ENCODE measurements around the gene LHFPL6.

LHFPL6 gene

DNA sequence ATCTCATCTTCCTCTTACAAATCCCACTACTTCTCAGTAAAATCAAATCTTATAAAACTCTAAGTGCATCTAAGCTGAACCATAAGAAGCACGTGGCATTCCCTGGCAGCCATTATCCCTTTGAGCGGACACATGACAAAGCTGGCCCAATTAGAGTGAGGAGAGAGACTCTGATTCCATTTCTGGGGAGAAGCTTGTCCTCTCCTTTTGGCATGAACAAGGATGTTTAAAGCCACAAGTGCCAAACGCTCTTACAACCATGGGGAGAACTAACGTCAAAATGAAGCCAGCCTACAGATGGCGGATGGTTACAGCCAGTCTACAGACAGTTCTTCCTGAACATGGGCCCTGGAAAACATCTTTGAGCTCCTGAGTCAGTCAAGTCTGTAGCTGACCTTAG is 231.3 kb downstream of the LHFPL6 start:
- no peak overlapping the region for H3K4me3 ChIP-seq (ENCODE audit: low read depth, low read length)
- in situ Hi-C loops (cut with HindIII; ENCODE audit: low sequenced_read_pairs) = no loop called here
- DNase-seq (ENCODE audit: low read depth) = no peak
- TF ChIP-seq, protein P1, sequence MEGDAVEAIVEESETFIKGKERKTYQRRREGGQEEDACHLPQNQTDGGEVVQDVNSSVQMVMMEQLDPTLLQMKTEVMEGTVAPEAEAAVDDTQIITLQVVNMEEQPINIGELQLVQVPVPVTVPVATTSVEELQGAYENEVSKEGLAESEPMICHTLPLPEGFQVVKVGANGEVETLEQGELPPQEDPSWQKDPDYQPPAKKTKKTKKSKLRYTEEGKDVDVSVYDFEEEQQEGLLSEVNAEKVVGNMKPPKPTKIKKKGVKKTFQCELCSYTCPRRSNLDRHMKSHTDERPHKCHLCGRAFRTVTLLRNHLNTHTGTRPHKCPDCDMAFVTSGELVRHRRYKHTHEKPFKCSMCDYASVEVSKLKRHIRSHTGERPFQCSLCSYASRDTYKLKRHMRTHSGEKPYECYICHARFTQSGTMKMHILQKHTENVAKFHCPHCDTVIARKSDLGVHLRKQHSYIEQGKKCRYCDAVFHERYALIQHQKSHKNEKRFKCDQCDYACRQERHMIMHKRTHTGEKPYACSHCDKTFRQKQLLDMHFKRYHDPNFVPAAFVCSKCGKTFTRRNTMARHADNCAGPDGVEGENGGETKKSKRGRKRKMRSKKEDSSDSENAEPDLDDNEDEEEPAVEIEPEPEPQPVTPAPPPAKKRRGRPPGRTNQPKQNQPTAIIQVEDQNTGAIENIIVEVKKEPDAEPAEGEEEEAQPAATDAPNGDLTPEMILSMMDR (IDR thresholded peaks at IDR 0.05; ENCODE audit: low read depth, low read length, missing control alignments) = no peak

DNA sequence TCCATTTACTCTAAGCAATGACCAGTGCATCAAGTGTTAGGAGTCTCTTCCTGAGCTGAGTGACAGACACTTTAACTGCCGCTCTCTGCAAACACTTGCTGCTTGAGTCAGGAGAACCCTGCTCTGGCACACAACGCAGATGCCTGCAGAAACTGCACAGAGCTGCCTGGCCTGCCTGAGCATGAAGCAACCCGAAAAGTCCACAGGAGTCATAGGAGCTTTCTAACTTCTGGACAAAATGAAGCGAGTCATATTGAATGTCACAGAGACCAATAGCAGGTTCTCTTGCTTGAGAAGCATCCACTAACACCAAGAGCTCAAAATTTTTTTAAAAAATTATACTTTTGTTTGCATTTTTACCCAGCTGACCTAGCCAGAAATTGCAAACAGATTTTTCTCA is 232.4 kb downstream of the LHFPL6 start:
- in situ Hi-C loops (cut with HindIII; ENCODE audit: low sequenced_read_pairs) = no loop called here
- DNase-seq (ENCODE audit: low read depth) = no peak
- H3K4me3 ChIP-seq (ENCODE audit: low read depth, low read length) = no peak overlapping the region
- TF ChIP-seq, protein P1 (IDR thresholded peaks at IDR 0.05; ENCODE audit: low read depth, low read length, missing control alignments) = no peak

DNA sequence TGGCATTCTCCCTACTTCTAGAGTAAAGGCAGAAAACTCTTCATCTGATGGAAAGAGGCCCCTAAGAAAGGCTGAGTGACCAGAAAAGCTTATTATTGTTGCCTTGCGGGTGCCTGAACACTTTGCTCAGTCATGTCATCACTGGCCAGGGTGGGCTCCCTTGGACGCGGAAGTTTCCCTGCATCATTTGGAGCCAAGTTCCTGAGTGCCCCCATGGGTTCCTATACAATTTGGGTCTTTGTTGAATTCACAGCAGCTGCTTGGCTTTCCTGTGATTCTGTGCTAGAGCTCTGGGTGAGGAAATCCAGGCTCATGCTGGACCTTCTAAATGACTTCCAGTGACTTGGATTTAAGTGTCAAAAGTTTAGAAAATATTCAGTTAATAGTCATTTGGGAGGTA is 232.9 kb downstream of the LHFPL6 start:
- in situ Hi-C loops (cut with HindIII; ENCODE audit: low sequenced_read_pairs) = no loop called here
- no peak overlapping the region for H3K4me3 ChIP-seq (ENCODE audit: low read depth, low read length)
- no peak for DNase-seq (ENCODE audit: low read depth)
- TF ChIP-seq, protein P1 (IDR thresholded peaks at IDR 0.05; ENCODE audit: low read depth, low read length, missing control alignments) = no peak

DNA sequence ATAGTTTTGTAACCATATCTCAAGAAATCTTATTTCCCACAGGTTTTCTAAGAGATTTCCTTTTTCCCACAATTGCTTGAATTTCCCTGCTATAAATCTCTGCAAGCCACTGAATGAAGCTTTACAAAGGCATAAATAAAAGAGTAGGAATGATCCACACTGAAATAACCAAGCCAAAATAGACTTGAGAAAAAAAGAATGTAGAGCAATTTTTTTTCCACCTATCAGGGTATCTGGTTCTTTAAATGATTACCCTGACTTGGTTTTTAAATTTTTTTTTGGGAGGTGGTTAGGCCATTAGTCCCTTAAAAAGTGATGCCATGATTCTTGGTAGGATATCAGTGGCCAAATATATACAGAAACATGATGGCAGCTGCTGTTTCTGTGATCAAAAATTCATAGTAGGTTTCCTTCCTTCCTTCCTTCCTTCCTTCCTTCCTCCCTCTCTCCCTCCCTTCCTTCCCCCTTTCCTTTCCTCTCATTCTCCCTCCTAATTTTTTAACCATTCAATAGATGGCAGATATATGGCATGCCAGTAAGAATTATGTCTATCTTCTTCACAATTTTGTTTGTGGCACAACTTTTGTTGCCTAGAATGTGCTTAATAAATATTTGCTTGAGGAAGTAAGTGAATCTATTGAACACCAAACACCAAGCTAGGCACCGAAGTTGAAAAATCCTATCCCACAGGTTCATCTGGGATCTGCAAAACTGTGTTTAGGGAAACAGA is 233.7 kb downstream of the LHFPL6 start:
- DNase-seq (ENCODE audit: low read depth) = no peak
- TF ChIP-seq, protein P1 (IDR thresholded peaks at IDR 0.05; ENCODE audit: low read depth, low read length, missing control alignments) = no peak
- in situ Hi-C loops (cut with HindIII; ENCODE audit: low sequenced_read_pairs) = loop anchor here (5.0 kb wide), 1 partner anchor 102 kb away; no protein-coding TSS in a partner anchor

DNA sequence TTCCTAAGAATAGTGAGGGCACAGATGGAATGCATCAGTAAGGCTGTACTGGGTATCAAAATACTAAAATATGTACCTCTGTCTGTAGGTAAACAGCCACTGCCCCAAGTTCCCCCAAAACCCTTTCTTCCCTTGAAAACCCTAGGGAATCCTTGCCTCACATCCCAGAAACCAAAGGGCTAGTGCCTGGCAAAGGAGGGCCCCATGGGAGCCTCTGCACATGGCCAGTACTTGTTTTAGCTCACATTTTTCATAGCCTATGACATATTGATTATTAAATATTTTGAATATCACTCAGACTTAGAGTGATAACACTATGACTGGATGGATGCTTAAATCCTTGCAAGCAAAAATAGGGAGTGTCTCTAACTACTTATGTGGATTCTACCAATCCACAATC is 237.1 kb downstream of the LHFPL6 start:
- no peak for DNase-seq (ENCODE audit: low read depth)
- in situ Hi-C loops (cut with HindIII; ENCODE audit: low sequenced_read_pairs) = loop anchor here (5.0 kb wide), 1 partner anchor 99 kb away; no protein-coding TSS in a partner anchor
- TF ChIP-seq, protein P1 (IDR thresholded peaks at IDR 0.05; ENCODE audit: low read depth, low read length, missing control alignments) = no peak

More for the DNA sequence above, 233.7 kb downstream of the LHFPL6 start:
- H3K4me3 ChIP-seq (ENCODE audit: low read depth, low read length) = no peak overlapping the region

DNA sequence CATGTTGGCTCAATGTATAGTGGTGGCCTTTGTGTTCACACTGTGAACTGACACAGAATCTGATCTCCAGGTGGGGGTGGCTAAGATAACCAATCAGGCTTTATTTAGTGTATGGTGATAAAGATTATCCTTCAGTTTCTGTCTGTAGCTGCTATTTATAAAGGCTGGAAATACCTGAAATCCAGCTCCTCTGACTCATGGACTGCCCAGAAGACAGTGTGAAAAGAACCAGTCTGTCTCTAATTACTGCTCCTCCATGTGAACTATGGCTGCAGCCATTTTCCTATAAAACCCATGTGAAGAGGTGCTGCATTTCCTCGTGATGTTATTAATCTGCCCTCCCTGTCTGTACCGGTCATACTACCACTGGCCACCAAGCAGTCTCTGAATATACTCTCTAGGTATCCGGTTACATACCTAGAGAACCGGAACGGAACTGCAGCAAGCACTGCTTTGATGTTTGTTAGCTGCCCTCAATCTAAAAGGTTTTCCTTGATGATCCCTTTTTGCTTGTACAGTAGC is 238.0 kb downstream of the LHFPL6 start:
- TF ChIP-seq, protein P1 (IDR thresholded peaks at IDR 0.05; ENCODE audit: low read depth, low read length, missing control alignments) = no peak
- in situ Hi-C loops (cut with HindIII; ENCODE audit: low sequenced_read_pairs) = loop anchor here (5.0 kb wide), 1 partner anchor 98 kb away; no protein-coding TSS in a partner anchor
- DNase-seq (ENCODE audit: low read depth) = no peak
- no peak overlapping the region for H3K4me3 ChIP-seq (ENCODE audit: low read depth, low read length)

More for the DNA sequence above, 237.1 kb downstream of the LHFPL6 start:
- no peak overlapping the region for H3K4me3 ChIP-seq (ENCODE audit: low read depth, low read length)

All from astrocyte of the cerebellum (primary cell).